Midbrain (tissue), 1 donor: ENCODE measurements around the gene CAPN11.
"Not testable (repeated sequence)": the region's sequence is repeated elsewhere in the genome, so short reads cannot be mapped to it uniquely, and the experiment has no call there.

Experiments used
- DNase-seq: peaks from one replicate; lab custom pipeline; 2025; lab: John Stamatoyannopoulos, UW

The CAPN11 gene

GRCh38 chr6:44181784-44182183 lies 23.2 kb downstream of the CAPN11 start:
- not testable (repeated sequence) for DNase-seq

GRCh38 chr6:44182911-44183390 lies 24.3 kb downstream of the CAPN11 start:
- DNase-seq: no peak

DNA sequence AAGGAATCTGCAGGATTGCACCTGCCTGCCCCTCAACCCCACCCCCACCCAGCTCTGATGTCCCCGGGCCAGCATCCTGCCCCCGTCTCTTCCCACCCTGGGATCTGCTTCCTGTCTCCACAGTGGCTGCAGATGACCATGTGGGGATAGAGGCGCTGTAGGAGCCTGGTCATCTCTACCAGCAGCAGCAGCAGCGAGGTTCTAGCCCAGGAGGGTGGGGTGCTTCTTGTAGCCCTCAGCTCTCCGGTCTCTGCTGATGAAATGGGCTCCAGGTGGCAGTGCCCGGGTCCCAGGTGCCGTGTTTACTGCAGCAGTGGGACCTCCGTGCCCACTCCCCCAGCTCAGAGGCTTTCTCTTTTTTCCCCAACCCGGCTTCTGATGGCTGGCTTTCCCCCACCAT lies 25.2 kb downstream of the CAPN11 start:
- no peak for DNase-seq

GRCh38 chr6:44185356-44185755 lies 26.7 kb downstream of the CAPN11 start:
- DNase-seq: not testable (repeated sequence)

DNA sequence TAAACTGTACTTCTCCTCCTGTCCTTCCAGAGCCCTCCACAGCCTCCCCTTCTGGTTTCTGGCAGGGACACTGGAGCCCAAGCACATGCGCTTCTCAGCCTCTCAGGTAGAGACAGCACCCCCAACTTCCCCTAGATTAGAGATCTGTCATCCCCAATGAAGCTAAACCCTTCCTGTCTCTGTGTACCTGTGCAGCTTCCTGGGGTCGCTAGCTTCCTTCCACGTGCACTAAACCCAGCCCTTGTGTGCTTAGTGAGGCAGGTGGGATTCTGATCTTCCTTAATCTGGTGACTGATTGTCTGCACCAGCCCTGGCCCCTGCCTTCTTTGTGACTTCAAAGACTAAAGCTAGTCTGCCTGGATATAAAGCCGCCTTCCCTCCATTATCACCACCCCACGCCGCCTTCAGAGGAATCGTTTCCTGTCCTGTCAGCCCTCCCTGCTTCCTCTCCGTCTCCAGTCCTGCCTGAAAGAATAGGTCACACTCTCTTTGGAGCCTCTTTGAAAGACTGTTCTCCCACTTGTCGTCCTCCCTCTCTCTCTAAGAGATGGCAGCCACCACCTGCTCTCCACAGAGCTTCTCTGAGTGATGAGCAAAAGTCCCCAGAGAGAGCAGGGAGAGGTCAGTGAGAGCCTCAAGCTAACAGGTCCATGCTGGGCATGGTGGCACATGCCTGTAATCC lies 27.5 kb downstream of the CAPN11 start:
- no peak for DNase-seq

GRCh38 chr6:44186635-44187025 lies 28.0 kb downstream of the CAPN11 start:
- DNase-seq: no peak

DNA sequence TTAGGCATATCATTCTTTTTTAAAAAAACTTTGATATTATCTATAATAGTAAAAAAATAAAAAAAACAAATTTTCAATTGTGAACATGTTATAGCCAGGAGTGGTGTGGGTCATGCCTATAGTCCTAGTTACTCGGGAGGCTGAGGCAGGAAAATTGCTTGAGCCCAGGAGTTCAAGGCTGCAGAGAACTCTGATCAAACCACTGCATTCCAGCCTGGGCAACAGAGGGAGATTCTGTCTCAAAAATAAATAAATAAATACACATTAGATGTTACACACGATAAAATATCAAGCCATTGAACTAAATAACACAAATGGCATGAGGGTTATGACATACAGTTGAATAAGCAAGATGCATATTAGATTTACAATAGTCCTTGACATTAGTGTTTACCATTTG lies 30.2 kb downstream of the CAPN11 start:
- DNase-seq: no peak

DNA sequence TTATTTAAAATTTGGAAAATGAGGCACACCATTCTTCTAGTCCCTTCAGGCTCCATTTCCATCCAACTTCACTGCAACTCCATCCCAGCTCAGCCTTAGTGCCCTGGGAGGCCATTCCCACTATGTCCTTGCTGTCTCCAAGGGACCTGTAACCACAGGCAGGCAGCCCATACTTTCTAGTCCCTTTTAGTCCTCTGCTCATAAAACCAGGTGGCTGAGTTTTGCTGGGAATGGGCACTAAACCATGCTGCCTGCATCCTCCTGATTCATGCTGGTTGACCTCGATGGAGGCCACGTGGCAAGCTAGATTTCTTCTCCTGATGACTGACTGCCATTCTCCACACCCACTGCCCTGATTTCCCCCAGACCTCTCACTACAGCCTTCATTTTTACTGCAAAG lies 30.6 kb downstream of the CAPN11 start:
- DNase-seq: no peak

DNA sequence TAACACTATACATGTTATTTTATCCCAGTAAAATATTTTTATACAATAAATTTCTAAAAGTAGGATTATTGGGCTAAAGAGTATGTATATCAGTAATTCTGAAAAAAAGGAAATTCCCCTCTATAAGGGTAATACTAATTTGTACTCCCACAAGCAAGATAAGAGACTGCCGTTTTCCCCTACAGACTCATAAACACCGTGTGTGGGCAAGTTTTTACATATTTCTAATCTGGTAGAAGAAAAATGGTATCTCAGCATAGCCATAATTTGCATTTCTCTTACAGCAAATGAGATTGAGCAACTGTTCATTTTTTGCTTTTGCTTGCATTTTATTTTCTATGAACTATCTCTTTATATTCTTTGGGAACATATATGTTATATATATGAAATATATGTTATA lies 32.1 kb downstream of the CAPN11 start:
- no peak for DNase-seq

GRCh38 chr6:44192428-44193041 lies 33.9 kb downstream of the CAPN11 start:
- DNase-seq: no peak

DNA sequence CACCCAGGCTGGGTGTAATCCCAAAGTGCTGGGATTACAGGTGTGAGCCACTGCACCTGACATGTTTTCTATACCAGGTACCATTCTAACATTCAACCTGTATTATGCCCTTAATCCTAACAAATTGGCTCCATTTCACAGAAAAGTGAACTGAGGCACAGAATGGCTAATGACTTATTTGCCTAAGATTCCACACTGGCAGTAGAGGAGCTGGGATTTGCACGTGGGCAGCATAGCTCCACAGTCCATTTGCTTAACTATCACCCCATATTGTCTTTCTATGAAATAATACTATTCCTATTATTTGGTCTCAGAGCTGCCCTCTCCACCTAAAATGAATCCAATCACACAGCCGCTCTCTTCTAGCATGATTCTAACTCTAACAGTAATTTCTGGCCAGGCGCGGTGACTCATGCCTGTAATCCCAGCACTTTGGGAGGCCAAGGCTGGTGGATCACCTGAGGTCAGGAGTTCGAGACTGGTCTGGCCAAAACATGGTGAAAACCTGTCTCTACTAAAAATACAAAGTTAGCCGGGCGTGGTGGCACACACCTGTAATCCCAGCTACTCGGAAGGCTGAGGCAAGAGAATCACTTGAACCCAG lies 34.8 kb downstream of the CAPN11 start:
- no peak for DNase-seq

- DNase-seq: no peak
Observed at GRCh38 chr6:44194326-44194725, 35.7 kb downstream of the CAPN11 start.

DNA sequence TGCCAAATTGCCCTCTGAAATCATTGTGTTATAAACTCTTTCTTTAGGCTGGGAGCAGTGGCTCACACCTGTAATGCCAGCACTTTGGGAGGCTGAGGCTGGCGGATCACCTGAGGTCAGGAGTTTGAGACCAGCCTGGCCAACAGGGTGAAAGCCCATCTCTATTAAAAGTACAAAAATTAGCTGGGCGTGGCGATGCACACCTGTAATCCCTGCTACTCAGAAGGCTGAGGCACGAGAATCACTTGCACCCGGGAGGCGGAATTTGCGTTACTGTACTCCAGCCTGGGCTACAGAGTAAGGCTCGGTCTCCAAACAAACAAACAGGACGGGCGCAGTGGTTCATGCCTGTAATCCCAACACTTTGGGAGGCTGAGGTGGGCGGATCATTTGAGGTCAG lies 37.7 kb downstream of the CAPN11 start:
- not testable (repeated sequence) for DNase-seq

DNA sequence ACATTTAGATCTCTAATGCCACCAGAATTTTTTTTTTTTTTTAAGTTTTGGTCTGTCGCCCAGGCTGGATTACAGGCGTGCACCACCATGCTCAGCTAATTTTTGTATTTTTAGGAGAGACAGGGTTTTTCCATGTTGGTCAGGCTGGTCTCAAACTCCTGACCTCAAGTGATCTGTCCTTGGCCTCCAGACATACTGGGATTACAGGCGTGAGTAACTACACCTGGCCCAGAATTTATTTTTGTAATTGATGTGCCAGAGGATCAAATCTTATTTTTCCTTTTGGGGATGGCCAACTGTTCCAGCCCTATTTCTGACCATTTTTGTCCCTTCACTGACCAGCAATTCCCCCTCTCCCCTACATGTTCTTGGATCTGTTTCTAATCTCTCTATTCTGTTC lies 40.1 kb downstream of the CAPN11 start:
- DNase-seq: no peak

DNA sequence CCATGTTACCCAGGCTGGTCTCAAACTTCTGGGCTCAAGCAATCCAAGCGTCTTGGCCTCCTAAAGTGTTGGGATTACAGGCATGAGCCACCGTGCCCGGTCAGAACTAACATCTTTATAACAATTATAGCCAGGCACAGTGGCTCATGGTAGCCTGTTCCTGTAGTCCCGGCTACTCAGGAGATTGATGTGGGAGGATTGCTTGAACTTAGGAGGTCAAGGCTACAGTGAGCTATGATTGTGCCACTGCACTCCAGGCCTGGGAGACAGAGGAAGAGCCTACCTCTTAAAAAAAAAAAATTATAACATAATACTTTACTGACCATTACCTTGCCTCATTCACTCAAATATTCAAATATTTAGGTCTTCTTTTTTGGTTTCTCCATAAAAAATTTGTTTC lies 41.3 kb downstream of the CAPN11 start:
- no peak for DNase-seq

DNA sequence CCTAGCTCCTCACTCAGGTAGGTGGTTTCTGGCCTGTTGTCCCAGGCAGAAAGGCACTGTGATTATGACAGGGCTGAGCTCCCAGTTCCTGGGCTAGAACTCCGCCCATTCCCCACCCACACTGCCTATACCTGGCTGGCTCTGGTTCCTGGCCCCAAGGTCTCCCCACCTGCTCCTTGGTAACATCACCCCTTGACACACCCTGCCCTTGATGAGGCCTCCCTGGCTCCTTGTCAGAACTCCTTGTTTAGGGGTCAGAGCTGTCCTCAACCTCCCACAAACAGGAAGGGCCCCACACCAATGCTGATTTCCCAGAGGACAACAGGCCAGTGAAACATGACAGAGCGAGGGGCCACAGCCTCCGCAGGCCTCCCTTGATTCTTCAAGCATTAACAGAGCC lies 42.6 kb downstream of the CAPN11 start:
- no peak for DNase-seq

DNA sequence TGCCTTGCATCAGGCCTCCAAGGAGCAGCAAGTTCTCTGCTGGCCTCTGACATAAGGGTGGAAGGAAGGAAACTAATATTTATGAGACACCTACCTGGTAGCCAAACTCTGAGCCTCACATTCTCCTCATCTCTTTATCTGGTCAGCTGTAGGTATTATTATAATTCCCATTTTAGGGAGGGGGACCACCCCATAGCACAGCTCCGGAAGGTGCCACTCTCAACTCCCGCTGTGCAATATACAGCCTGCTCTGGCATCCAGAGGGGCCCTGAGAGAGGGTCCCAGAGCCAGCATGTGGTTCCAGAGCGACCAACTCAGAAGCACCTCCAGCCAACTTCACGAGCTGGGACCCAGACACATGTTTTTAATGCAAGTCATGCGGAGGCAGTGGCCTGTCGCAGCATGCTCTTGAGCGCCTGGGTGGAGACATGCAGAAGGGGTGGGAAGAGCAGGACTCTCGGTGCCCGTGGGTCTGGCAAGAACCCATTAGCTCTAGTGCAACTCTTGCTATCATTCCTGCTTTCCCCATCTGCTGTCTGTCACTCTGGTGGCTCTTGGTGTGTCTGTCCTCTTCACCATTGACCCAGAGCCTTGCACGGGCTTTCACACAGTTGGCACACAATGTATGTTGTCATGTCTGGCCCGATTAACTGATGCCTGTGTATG lies 43.2 kb downstream of the CAPN11 start:
- no peak for DNase-seq

DNA sequence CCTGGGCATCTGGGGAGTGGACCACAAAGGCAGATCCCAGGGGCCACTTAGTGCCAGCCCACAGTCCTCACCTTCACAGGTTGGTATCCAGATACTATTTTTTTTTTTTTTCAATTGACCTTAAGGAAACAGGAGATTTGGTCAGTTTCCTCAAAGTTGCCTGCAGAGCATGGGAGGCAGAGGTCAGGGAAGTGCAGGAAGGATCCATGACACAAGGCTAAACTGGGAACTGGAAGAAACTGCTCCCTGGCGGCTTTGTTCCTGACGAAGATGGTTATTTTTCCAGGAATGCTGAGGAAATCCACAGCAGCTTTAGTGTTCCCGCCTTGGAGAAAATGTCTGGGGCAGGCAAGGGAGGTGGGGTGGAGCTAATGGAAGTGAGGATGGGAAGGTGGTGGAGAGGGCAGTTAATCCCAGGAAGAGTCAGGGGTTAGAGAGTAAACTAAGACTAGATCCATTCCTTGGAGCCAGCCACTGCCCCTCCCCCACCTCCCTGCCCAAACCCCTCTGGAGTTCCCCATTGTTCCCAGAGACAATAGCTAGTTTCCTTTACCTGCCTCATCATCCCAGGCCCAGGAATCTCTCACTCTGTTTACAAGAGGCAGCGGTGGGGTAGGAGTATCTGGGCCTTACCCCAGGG lies 43.8 kb downstream of the CAPN11 start:
- DNase-seq: no peak

GRCh38 chr6:44202972-44203750 lies 44.5 kb downstream of the CAPN11 start:
- no peak for DNase-seq

DNA sequence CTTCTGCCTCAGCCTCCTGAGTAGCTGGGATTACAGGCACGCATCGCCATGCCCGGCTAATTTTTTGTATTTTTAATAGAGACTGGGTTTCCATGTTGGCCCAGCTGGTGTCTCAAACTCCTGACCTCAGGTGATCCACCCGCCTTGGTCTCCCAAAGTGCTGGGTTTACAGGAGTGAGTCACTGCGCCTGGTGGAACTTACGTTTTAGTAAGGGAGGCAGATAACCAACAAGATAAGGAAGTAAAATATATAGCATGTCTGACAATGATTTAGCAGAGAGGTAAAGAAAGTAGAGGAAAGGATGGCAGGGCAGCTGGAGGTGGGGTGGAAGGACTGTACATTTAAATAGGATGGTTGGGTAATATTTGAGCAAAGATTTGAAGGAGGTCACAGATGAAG lies 45.3 kb downstream of the CAPN11 start:
- no peak for DNase-seq

GRCh38 chr6:44207966-44208365 lies 49.3 kb downstream of the CAPN11 start:
- DNase-seq: no peak

DNA sequence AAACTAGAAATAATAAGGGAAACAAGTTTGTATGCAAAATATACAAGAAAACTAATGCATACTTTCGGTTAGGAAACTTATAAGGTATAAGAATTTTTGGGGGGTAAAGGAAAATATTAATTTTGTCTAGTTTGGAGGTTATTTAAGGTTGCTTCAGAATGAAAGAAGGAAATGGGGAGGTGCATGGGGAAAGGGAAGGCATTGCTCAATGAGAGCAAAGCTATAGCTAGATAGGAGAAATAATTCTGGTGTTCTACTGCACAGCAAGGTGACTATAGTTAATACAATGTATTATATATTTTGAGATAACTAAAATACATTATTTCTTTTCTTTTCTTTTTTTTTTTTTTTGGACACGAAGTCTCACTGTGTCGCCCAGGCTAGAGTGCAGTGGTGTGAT lies 52.7 kb downstream of the CAPN11 start:
- no peak for DNase-seq
